ENCODE data around the gene DNM1.
"Not testable (repeated sequence)": the region's sequence is repeated elsewhere in the genome, so short reads cannot be mapped to it uniquely, and the experiment has no call there.

The DNM1 gene

DNA sequence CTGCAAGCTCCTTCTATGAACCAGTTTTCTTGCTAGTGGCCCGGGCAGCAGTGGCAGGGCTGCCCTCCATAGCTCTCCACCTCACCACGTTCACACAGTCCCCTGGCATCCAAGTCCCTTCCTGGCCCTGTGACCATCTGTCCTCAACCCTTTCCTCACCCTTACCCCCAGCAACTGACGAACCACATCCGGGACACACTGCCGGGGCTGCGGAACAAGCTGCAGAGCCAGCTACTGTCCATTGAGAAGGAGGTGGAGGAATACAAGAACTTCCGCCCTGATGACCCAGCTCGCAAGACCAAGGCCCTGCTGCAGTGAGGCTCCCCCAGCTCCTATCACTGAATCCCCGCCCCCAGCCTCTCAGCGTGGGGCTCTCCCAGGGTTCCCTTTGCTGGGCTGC, 18.8 kb downstream of the DNM1 start:
- TF ChIP-seq, protein P1, sequence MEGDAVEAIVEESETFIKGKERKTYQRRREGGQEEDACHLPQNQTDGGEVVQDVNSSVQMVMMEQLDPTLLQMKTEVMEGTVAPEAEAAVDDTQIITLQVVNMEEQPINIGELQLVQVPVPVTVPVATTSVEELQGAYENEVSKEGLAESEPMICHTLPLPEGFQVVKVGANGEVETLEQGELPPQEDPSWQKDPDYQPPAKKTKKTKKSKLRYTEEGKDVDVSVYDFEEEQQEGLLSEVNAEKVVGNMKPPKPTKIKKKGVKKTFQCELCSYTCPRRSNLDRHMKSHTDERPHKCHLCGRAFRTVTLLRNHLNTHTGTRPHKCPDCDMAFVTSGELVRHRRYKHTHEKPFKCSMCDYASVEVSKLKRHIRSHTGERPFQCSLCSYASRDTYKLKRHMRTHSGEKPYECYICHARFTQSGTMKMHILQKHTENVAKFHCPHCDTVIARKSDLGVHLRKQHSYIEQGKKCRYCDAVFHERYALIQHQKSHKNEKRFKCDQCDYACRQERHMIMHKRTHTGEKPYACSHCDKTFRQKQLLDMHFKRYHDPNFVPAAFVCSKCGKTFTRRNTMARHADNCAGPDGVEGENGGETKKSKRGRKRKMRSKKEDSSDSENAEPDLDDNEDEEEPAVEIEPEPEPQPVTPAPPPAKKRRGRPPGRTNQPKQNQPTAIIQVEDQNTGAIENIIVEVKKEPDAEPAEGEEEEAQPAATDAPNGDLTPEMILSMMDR (IDR thresholded peaks at IDR 0.05; ENCODE audit: extremely low read depth, missing control alignments), result no peak
- DNase-seq (ENCODE audit: low spot score), result no peak

GRCh38 chr9:128222880-128223670, 19.9 kb downstream of the DNM1 start:
- DNase-seq (ENCODE audit: low spot score), result no peak
- TF ChIP-seq, protein P1 (IDR thresholded peaks at IDR 0.05; ENCODE audit: extremely low read depth, missing control alignments), result no peak

DNA sequence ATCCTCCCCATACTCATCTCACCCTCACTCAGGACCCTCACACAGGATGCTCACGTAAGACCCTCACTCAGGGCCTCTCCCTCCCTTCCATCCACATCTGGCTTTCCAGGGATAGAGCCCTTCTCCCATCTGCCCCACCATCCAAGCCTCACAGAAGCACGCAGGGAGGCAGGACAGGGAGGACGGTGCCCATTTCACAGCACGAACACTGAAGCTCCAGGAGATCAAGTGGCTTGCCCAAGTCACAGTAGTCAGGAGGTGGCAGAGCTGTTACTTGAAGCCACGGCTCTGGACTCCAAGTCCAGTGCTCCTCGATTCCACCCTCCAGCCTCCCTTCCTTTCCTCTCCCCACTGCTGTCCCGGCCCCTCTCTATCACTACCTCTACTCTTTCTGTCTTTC, 21.7 kb downstream of the DNM1 start:
- no peak for DNase-seq (ENCODE audit: low spot score)
- TF ChIP-seq, protein P1 (IDR thresholded peaks at IDR 0.05; ENCODE audit: extremely low read depth, missing control alignments), result no peak

DNA sequence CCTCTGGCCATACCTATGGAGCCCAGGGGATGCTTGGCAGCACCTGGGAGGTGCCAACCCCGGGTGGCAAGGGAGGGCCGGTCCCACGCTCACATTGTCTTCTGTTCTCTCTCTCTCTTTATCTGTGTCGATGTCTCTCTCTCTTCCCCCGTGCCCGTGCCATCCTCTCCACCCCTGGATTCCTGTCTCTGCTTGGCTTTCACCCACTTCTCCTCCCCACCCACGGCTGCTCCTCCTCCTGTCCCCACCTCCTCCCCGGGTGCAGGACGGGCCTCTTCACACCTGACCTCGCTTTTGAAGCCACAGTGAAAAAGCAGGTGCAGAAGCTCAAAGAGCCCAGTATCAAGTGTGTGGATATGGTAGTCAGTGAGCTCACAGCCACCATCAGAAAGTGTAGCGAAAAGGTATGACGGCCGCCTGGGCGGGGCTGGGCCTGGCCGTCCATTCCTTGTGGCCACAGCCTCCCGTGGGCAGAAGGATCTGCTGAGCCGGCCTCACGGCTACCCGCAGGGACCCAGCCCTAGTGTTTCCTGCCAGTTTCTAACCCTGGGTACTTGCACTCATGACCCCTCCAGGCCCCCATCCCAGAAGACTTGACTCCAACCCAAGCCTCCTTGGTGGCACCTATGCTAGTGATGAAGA, 22.7 kb downstream of the DNM1 start:
- TF ChIP-seq, protein P1 (IDR thresholded peaks at IDR 0.05; ENCODE audit: extremely low read depth, missing control alignments), result no peak
- DNase-seq (ENCODE audit: low spot score), result no peak

- TF ChIP-seq, protein P1 (IDR thresholded peaks at IDR 0.05; ENCODE audit: extremely low read depth, missing control alignments), result no peak
- no peak for DNase-seq (ENCODE audit: low spot score)
Measured at GRCh38 chr9:128226412-128226801, 23.2 kb downstream of the DNM1 start.

GRCh38 chr9:128230897-128231296, 27.7 kb downstream of the DNM1 start:
- not testable (repeated sequence) for DNase-seq (ENCODE audit: low spot score)

GRCh38 chr9:128231638-128232527, 28.7 kb downstream of the DNM1 start:
- TF ChIP-seq, protein P1 (IDR thresholded peaks at IDR 0.05; ENCODE audit: extremely low read depth, missing control alignments), result no peak

More at GRCh38 chr9:128231638-128232527, 28.7 kb downstream of the DNM1 start:
- DNase-seq (ENCODE audit: low spot score), result no peak

Measured in GM20000 (cell line).